Measurements from ENCODE around the gene C1orf159.

GRCh38 chr1:1130206-1131120, 14.6 kb upstream of the C1orf159 start:
- no peak for TF ChIP-seq CTCF (optimal IDR thresholded peaks at IDR 0.05 in 1 of 3, IDR thresholded peaks at IDR 0.05 in 1 of 3, conservative IDR thresholded peaks at IDR 0.05 in 1 of 3; ENCODE audit: extremely low read depth in 1 of 3, insufficient read depth in 2 of 3, low read length in 3 of 3)
- no peak for TF ChIP-seq EZH2 (IDR thresholded peaks at IDR 0.05; ENCODE audit: low read length)

Measured in keratinocyte (primary cell).